H1 (cell line): ENCODE results near the gene ZFAND3. TPM values are rescaled to one million over a fixed set of nuclear protein-coding genes. Genes with fewer than 3 reads are reported as not detected.

ENCODE experiments used
- CTCF ChIA-PET: fragments of 300-600 bp; sonication (Branson Sonifier 250); formaldehyde crosslinking; loops from one replicate; lab custom pipeline; 2021; ENCODE audit not compliant: partially characterized antibody; lab: Charles Lee
- POLR2A ChIA-PET: fragments of 300-600 bp; sonication (Branson Sonifier 250); formaldehyde crosslinking; loops from one replicate; lab custom pipeline; 2021; ENCODE audit warnings: inconsistent platforms; ENCODE audit not compliant: partially characterized antibody; lab: Charles Lee
- DNase-seq, 2 experiments: peaks; one replicate each; pipeline versions ENCODE4 v3.0.0 to v3.0.0-alpha.2; 2010 to 2022; ENCODE audit warnings: low spot score in 2 of 2, low read depth in 1 of 2, mixed read lengths in 1 of 2
- FAIRE-seq: peaks from 2 replicates; lab custom pipeline; 2011; peaks lifted over from hg19 to GRCh38; lab: Jason Lieb, UNC
- H2AFZ ChIP-seq: 2 replicates; pipeline ENCODE4 v1.8.1; 2012; ENCODE audit warnings: low read length, inconsistent platforms
- H2AK5ac ChIP-seq: 2 replicates; pipeline ENCODE4 v1.6.1; 2013; ENCODE audit warnings: low read depth, low read length
- H2BK120ac ChIP-seq: replicated peaks from 2 replicates; pipeline ENCODE3; 2013; ENCODE audit warnings: low read depth, low read length, inconsistent platforms
- H2BK12ac ChIP-seq: 2 replicates; pipeline ENCODE4 v1.6.1; 2013; ENCODE audit warnings: low read depth, low read length
- H2BK15ac ChIP-seq: 2 replicates; pipeline ENCODE4 v1.6.1; 2013; ENCODE audit warnings: low read length
- H2BK20ac ChIP-seq: 2 replicates; pipeline ENCODE4 v1.6.1; 2013; ENCODE audit warnings: low read length
- H2BK5ac ChIP-seq: 2 replicates; pipeline ENCODE4 v1.6.1; 2013; ENCODE audit warnings: low read depth, low read length
- H3K14ac ChIP-seq: 2 replicates; pipeline ENCODE4 v1.6.1; 2013; ENCODE audit warnings: inconsistent platforms; ENCODE audit not compliant: insufficient read length
- H3K18ac ChIP-seq: 2 replicates; pipeline ENCODE4 v1.6.1; 2013; ENCODE audit warnings: low read length; ENCODE audit errors: extremely low read depth
- H3K23ac ChIP-seq: 2 replicates; pipeline ENCODE4 v1.6.1; 2013; ENCODE audit warnings: inconsistent platforms; ENCODE audit not compliant: insufficient read length
- H3K23me2 ChIP-seq: 2 replicates; pipeline ENCODE4 v1.6.1; 2013; ENCODE audit warnings: low read depth, low read length
- H3K27ac ChIP-seq: 2 replicates; pipeline ENCODE4 v1.6.1; 2011; ENCODE audit warnings: low read depth, low read length, inconsistent platforms
- H3K27me3 ChIP-seq, 4 experiments: replicated peaks in 1 of 4; 1 replicate in 1 of 4; 2 replicates in 3 of 4; pipeline versions ENCODE4 v1.6.1 to v1.8.1; 2011 to 2013; ENCODE audit warnings: low read length in 3 of 4, mild to moderate bottlenecking in 3 of 4, inconsistent platforms in 2 of 4, mixed read lengths in 2 of 4, moderate library complexity in 1 of 4; ENCODE audit not compliant: control insufficient read depth in 3 of 4, insufficient read depth in 3 of 4; ENCODE audit errors: extremely low read depth in 1 of 4
- H3K36me3 ChIP-seq, 4 experiments: 2 replicates each; pipeline versions ENCODE4 v1.6.1 to v1.8.1; 2011 to 2013; ENCODE audit warnings: mild to moderate bottlenecking in 4 of 4, low read length in 3 of 4, moderate library complexity in 2 of 4, control low read depth in 1 of 4, inconsistent platforms in 1 of 4; ENCODE audit not compliant: insufficient read depth in 4 of 4, control insufficient read depth in 2 of 4
- H3K4ac ChIP-seq: replicated peaks from 2 replicates; pipeline ENCODE3; 2013; ENCODE audit warnings: low read length, low read depth, mixed read lengths, inconsistent platforms; ENCODE audit not compliant: insufficient read length
- H3K4me1 ChIP-seq, 4 experiments: replicated peaks in 1 of 4; 1 replicate in 1 of 4; 2 replicates in 3 of 4; pipeline versions ENCODE4 v1.6.1 to v1.8.1; 2011 to 2013; ENCODE audit warnings: low read length in 3 of 4, inconsistent platforms in 2 of 4, mixed read lengths in 1 of 4; ENCODE audit not compliant: insufficient read depth in 4 of 4, control insufficient read depth in 3 of 4
- H3K4me2 ChIP-seq, 2 experiments: 2 replicates each; pipeline versions ENCODE4 v1.6.1 to v1.8.1; 2011 to 2013; ENCODE audit warnings: low read depth in 2 of 2, low read length in 2 of 2, control low read depth in 1 of 2, inconsistent platforms in 1 of 2, mild to moderate bottlenecking in 1 of 2; ENCODE audit not compliant: insufficient read depth in 1 of 2
- H3K4me3 ChIP-seq, 4 experiments: fragments of 200-600, 300-600 bp in 1 of 4; sonication (generic), shearing (Covaris generic), sonication (Bioruptor Twin) in 1 of 4; 2 replicates each; pipeline versions ENCODE4 v1.5.1 to v1.8.1; 2011 to 2016; ENCODE audit warnings: low read length in 4 of 4, low read depth in 3 of 4, control low read depth in 2 of 4, inconsistent platforms in 2 of 4, mild to moderate bottlenecking in 2 of 4, mixed read lengths in 1 of 4, moderate library complexity in 1 of 4; ENCODE audit not compliant: insufficient read depth in 2 of 4; ENCODE audit errors: extremely low read depth in 1 of 4
- H3K56ac ChIP-seq: replicated peaks from 2 replicates; pipeline ENCODE3; 2013; ENCODE audit warnings: low read depth, mild to moderate bottlenecking, mixed read lengths, low read length, inconsistent platforms; ENCODE audit not compliant: insufficient read length
- H3K79me1 ChIP-seq: 2 replicates; pipeline ENCODE4 v1.6.1; 2013; ENCODE audit warnings: low read depth, low read length, control low read depth
- H3K79me2 ChIP-seq, 2 experiments: 2 replicates each; pipeline versions ENCODE4 v1.6.1 to v1.8.1; 2012 to 2013; ENCODE audit warnings: low read length in 2 of 2, mild to moderate bottlenecking in 2 of 2, inconsistent platforms in 1 of 2; ENCODE audit not compliant: insufficient read depth in 2 of 2, control insufficient read depth in 1 of 2
- H3K9ac ChIP-seq, 4 experiments: replicated peaks in 1 of 4; 1 replicate in 1 of 4; 2 replicates in 3 of 4; pipeline versions ENCODE4 v1.6.1 to v1.8.1; 2011 to 2013; ENCODE audit warnings: low read depth in 3 of 4, low read length in 3 of 4, control low read depth in 2 of 4, mild to moderate bottlenecking in 2 of 4, moderate library complexity in 2 of 4, inconsistent platforms in 1 of 4; ENCODE audit errors: extremely low read depth in 1 of 4
- H3K9me3 ChIP-seq, 2 experiments: 2 replicates each; pipeline versions ENCODE4 v1.6.1 to v1.8.1; 2012 to 2013; ENCODE audit warnings: mild to moderate bottlenecking in 2 of 2, moderate library complexity in 2 of 2, control low read depth in 1 of 2, inconsistent platforms in 1 of 2, low read depth in 1 of 2, low read length in 1 of 2, mixed read lengths in 1 of 2; ENCODE audit not compliant: insufficient read depth in 2 of 2
- H4K20me1 ChIP-seq, 2 experiments: replicated peaks in 1 of 2; 2 replicates each; pipeline versions ENCODE3 to v1.8.1; 2011 to 2013; ENCODE audit warnings: inconsistent platforms in 2 of 2, low read length in 2 of 2, mild to moderate bottlenecking in 1 of 2; ENCODE audit not compliant: insufficient read depth in 2 of 2, control insufficient read depth in 1 of 2
- H4K5ac ChIP-seq: 2 replicates; pipeline ENCODE4 v1.6.1; 2013; ENCODE audit warnings: low read length, low read depth, mixed read lengths, inconsistent platforms; ENCODE audit not compliant: insufficient read length
- H4K8ac ChIP-seq: 2 replicates; pipeline ENCODE4 v1.8.0; 2013; ENCODE audit warnings: mild to moderate bottlenecking, moderate library complexity, low read length, inconsistent platforms; ENCODE audit not compliant: insufficient read depth; ENCODE audit errors: extremely low read depth
- H4K91ac ChIP-seq: replicated peaks from 2 replicates; pipeline ENCODE3; 2013; ENCODE audit warnings: low read length, mixed read lengths, inconsistent platforms; ENCODE audit not compliant: insufficient read length
- GTF2F1 ChIP-seq: IDR thresholded peaks from 2 replicates; pipeline ENCODE4 v1.6.1; 2012; ENCODE audit warnings: low read depth, low read length, improper control_type of control experiment, borderline replicate concordance
- MAFK ChIP-seq: IDR thresholded peaks from 2 replicates; pipeline ENCODE4 v1.6.1; 2012; ENCODE audit warnings: low read depth, mild to moderate bottlenecking, improper control_type of control experiment, low read length
- SIN3A ChIP-seq, 2 experiments: IDR thresholded peaks in 1 of 2; conservative IDR thresholded peaks in 1 of 2; 2 replicates each; pipeline ENCODE4 v1.6.1; 2011 to 2012; ENCODE audit warnings: low read length in 2 of 2, improper control_type of control experiment in 1 of 2, low read depth in 1 of 2, mild to moderate bottlenecking in 1 of 2
- WGBS, 2 experiments: shearing (Covaris generic) in 1 of 2; methylation state at CpG; one replicate each; pipeline versions ENCODE4 v1.1.6 to v1.1.7; 2013 to 2015; ENCODE audit warnings: low lambda C conversion rate in 2 of 2, mixed read lengths in 2 of 2, inconsistent platforms in 1 of 2, low coverage in 1 of 2, missing lambda C conversion rate in 1 of 2; ENCODE audit not compliant: insufficient replicate concordance in 2 of 2, insufficient coverage in 1 of 2, insufficient read length in 1 of 2; ENCODE audit errors: extremely low coverage in 1 of 2, missing lambda C conversion rate in 1 of 2; 5-methylcytosine and 5-hydroxymethylcytosine counted together
- polyA plus RNA-seq, 7 experiments: library from polyadenylated mRNA; depleted of rRNA in 3 of 7; stranded (reverse) in 5 of 7; unstranded in 2 of 7; fragments of >200 nt in 5 of 7; fragments of 200-250 nt in 2 of 7; gene quantifications; 1 replicate in 5 of 7; 2 replicates in 1 of 7; 4 replicates in 1 of 7; pipeline versions ENCODE4 v1.2.1 to v1.2.3, GENCODE V29; 2011 to 2013; ENCODE audit warnings: missing spikeins in 2 of 7, mixed read lengths in 2 of 7
- total RNA-seq: library from RNA; stranded (reverse); fragmentation: NEBNext Ultra II Directional; extraction: Animal tissue kit (Norgen Biotek cat#: 25700); gene quantifications from 2 replicates; pipeline ENCODE4 v1.2.1, GENCODE V29; 2021

The ZFAND3 gene
- total and polyA plus RNA-seq, 2 of the 8 experiments (the other 6 are each of a cell fraction or from before 2014, with no cell fraction given): 13.0 to 51.3 TPM

DNA sequence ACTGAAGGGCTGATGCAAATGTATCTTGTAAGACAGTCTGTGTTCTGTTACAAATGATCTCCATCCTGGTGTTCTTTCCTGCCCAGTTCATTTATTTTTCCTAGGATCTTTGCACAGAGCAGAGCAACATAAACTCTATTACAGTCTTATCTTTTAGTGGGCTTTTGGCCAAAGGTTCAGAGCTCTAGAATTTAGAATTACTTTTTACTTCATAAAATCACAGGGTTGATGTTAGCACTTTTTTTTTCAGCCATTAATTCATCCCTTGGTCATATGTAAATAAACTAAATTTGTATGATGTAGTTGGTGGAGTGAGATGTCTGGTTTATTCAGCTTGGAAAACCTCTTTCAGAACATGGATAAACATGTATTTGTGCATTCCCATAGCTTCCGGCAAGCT is 181.9 kb downstream of the ZFAND3 start:
- POLR2A ChIA-PET: interaction anchor here (0.6 kb wide), 1 partner anchor 196 kb away, joined by 3 read pairs; no protein-coding TSS in a partner anchor
- H3K4me1 ChIP-seq: no peaks in the 10 kb centered on the region
- TF ChIP-seq SIN3A (conservative IDR thresholded peaks at IDR 0.05 in 1 of 2, IDR thresholded peaks at IDR 0.05 in 1 of 2; ENCODE audit: low read depth in 1 of 2, low read length in 2 of 2) (no peak), GTF2F1 (no peak), MAFK (no peak)

More for the DNA sequence above, 181.9 kb downstream of the ZFAND3 start:
- H3K9ac ChIP-seq: no peak overlapping the region
- no peak overlapping the region for H2BK12ac ChIP-seq
- H3K4me3 ChIP-seq: no peak overlapping the region
- no peak overlapping the region for H3K4me2 ChIP-seq
- no peak overlapping the region for H3K23ac ChIP-seq
- peaks cover 2 to 3% of the 10 kb centered on the region in 2 experiments for H4K20me1 ChIP-seq
- H3K9me3 ChIP-seq: no peaks in the 10 kb centered on the region
- no peak overlapping the region for H3K18ac ChIP-seq
- no peak overlapping the region for H2BK120ac ChIP-seq
- no peak overlapping the region for H3K4ac ChIP-seq
- no peak overlapping the region for H4K91ac ChIP-seq
- no peak overlapping the region for H3K27ac ChIP-seq
- H3K79me1 ChIP-seq: no peaks in the 10 kb centered on the region
- DNase-seq: no peak
- no peaks in the 10 kb centered on the region for H3K27me3 ChIP-seq
- H3K56ac ChIP-seq: no peak overlapping the region
- H3K23me2 ChIP-seq: no peaks in the 10 kb centered on the region
- H2AFZ ChIP-seq: no peak overlapping the region
- no peak overlapping the region for H3K14ac ChIP-seq
- CTCF ChIA-PET: interaction anchor here (1.6 kb wide), 1 partner anchor 10 kb away, joined by 9 read pairs; no protein-coding TSS in a partner anchor
- no peak overlapping the region for H2BK20ac ChIP-seq
- H2BK15ac ChIP-seq: no peak overlapping the region
- no peak overlapping the region for H2AK5ac ChIP-seq
- H4K5ac ChIP-seq: no peak overlapping the region
- 100% methylated on average over 1 of the region's 1 CpG; no CpG with 5 or more reads in 1 of the 2 experiments for WGBS, 2 experiments
- FAIRE-seq: no peak
- H2BK5ac ChIP-seq: no peak overlapping the region
- no peaks in the 10 kb centered on the region for H3K36me3 ChIP-seq
- H4K8ac ChIP-seq: no peak overlapping the region
- peaks cover 0 to 20% of the 10 kb centered on the region in 2 experiments; a peak in 1 of 4 replicates for H3K79me2 ChIP-seq
